ENCODE measurements around the gene CUEDC2. TPM values are rescaled to one million over a fixed set of nuclear protein-coding genes. Genes with fewer than 3 reads are reported as not detected.

CUEDC2 gene
- total RNA-seq, 1 experiment from 2014 or later, result 40.2 TPM

DNA sequence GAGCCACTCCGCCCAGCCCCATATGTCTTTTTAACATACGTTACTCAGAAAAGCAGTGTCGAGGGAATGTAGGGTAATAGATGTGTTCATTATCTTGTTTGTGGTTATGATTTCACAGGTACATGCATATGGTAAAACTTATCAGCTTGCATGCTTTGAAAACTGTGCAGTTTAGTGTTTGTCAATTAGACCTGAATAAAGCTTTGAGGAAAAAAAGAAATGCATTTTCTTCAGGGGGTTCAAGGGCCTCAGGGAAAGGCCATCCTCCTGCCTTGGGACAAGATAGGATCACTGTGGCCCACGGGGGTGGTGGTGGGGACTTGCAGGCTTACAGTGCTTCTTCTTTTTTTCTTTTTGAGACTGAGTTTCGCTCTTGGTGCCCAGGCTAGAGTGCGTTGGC, 34.9 kb upstream of the CUEDC2 start:
- TF ChIP-seq JAZF1 (CRISPR knock-in tag; IDR thresholded peaks at IDR 0.05) (no peak), GTF2I (CRISPR knock-in tag; conservative IDR thresholded peaks at IDR 0.05) (no peak), SOX15 (CRISPR knock-in tag; IDR thresholded peaks at IDR 0.05) (no peak), KAT7 (CRISPR knock-in tag; IDR thresholded peaks at IDR 0.05; ENCODE audit: borderline replicate concordance) (no peak), EMX1 (CRISPR knock-in tag; IDR thresholded peaks at IDR 0.05) (no peak), ZBTB21 (CRISPR knock-in tag; IDR thresholded peaks at IDR 0.05; ENCODE audit: borderline replicate concordance) (no peak), TEAD1 (CRISPR knock-in tag; IDR thresholded peaks at IDR 0.05) (no peak)
- TF ChIP-seq, protein P1, sequence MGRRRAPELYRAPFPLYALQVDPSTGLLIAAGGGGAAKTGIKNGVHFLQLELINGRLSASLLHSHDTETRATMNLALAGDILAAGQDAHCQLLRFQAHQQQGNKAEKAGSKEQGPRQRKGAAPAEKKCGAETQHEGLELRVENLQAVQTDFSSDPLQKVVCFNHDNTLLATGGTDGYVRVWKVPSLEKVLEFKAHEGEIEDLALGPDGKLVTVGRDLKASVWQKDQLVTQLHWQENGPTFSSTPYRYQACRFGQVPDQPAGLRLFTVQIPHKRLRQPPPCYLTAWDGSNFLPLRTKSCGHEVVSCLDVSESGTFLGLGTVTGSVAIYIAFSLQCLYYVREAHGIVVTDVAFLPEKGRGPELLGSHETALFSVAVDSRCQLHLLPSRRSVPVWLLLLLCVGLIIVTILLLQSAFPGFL (CRISPR knock-in tag; IDR thresholded peaks at IDR 0.05; ENCODE audit: borderline replicate concordance), result no peak
- Mint-ChIP-seq H3K27me3 (ENCODE audit: low read depth) (no peaks in the 10 kb centered on the region), H3K4me3 (no peak overlapping the region), H3K4me1 (peaks cover 23% of the 10 kb centered on the region), H3K36me3 (peaks cover 6% of the 10 kb centered on the region; the same call in 1 of the 2 replicates), H3K9me3 (no peaks in the 10 kb centered on the region), H3K27ac (peak overlapping the region; percentile 68)
- POLR2A ChIA-PET, result no interaction called here
- CTCF ChIA-PET, result interaction anchor here (0.6 to 1.4 kb wide), 2 partner anchors 10 to 16 kb away, joined by 3 read pairs; partner anchors contain the start of gene C10orf95
- ATAC-seq (no peak), DNase-seq (ENCODE audit: low spot score) (no peak)

DNA sequence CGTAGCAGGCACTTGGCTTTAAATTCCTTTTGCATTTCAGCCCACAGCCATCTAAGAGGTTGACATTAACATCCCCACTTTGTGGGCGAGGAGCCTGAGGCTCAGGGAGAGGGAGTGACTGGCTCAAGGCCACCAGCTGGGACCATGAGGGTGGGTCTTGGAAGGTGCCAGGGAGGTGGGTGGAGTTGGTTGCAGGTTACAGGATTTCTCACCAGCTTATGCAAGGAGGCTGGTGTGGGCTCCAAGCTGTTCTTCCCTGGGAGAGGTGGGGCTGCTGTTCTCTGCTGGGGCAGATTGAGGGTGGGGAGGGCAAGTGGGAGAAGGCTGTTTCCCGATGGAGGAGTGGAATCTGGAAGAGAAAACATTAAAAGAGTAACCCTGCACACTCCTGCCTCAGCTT, 33.1 kb upstream of the CUEDC2 start:
- Mint-ChIP-seq H3K4me1 (peaks cover 34% of the 10 kb centered on the region), H3K9me3 (no peaks in the 10 kb centered on the region), H3K4me3 (no peak overlapping the region), H3K27ac (no peak overlapping the region), H3K36me3 (peaks cover 6% of the 10 kb centered on the region; the same call in 1 of the 2 replicates), H3K27me3 (ENCODE audit: low read depth) (peaks cover 2% of the 10 kb centered on the region; the same call in 1 of the 2 replicates)
- DNase-seq (ENCODE audit: low spot score), result no peak
- ATAC-seq, result no peak
- TF ChIP-seq ETV6 (CRISPR knock-in tag; IDR thresholded peaks at IDR 0.05) (no peak), ZNF138 (CRISPR knock-in tag; conservative IDR thresholded peaks at IDR 0.05) (no peak), GABPB1 (CRISPR knock-in tag; IDR thresholded peaks at IDR 0.05) (no peak), KAT7 (CRISPR knock-in tag; IDR thresholded peaks at IDR 0.05; ENCODE audit: borderline replicate concordance) (no peak), CBFB (CRISPR knock-in tag; IDR thresholded peaks at IDR 0.05; ENCODE audit: low read depth) (no peak), ZNF396 (CRISPR knock-in tag; IDR thresholded peaks at IDR 0.05; ENCODE audit: borderline replicate concordance) (no peak), TEAD4 (CRISPR knock-in tag; IDR thresholded peaks at IDR 0.05) (no peak), ZNF232 (CRISPR knock-in tag; IDR thresholded peaks at IDR 0.05) (no peak), ELF4 (CRISPR knock-in tag; IDR thresholded peaks at IDR 0.05; ENCODE audit: low read depth) (no peak)
- TF ChIP-seq, protein P2, sequence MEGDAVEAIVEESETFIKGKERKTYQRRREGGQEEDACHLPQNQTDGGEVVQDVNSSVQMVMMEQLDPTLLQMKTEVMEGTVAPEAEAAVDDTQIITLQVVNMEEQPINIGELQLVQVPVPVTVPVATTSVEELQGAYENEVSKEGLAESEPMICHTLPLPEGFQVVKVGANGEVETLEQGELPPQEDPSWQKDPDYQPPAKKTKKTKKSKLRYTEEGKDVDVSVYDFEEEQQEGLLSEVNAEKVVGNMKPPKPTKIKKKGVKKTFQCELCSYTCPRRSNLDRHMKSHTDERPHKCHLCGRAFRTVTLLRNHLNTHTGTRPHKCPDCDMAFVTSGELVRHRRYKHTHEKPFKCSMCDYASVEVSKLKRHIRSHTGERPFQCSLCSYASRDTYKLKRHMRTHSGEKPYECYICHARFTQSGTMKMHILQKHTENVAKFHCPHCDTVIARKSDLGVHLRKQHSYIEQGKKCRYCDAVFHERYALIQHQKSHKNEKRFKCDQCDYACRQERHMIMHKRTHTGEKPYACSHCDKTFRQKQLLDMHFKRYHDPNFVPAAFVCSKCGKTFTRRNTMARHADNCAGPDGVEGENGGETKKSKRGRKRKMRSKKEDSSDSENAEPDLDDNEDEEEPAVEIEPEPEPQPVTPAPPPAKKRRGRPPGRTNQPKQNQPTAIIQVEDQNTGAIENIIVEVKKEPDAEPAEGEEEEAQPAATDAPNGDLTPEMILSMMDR (IDR thresholded peaks at IDR 0.05), result no peak
- TF ChIP-seq, protein P1 (CRISPR knock-in tag; IDR thresholded peaks at IDR 0.05; ENCODE audit: borderline replicate concordance), result no peak
- TF ChIP-seq, protein P3, sequence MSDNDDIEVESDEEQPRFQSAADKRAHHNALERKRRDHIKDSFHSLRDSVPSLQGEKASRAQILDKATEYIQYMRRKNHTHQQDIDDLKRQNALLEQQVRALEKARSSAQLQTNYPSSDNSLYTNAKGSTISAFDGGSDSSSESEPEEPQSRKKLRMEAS (CRISPR knock-in tag; IDR thresholded peaks at IDR 0.05), result no peak
- CTCF ChIA-PET, result interaction anchor here (1.0 to 1.1 kb wide), 2 partner anchors 13 to 15 kb away, joined by 3 read pairs; no protein-coding TSS in a partner anchor
- POLR2A ChIA-PET, result interaction anchor here (0.5 kb wide), 1 partner anchor 179 kb away, joined by 3 read pairs; no protein-coding TSS in a partner anchor

- DNase-seq (ENCODE audit: low spot score) (no peak), ATAC-seq (no peak)
- no peak overlapping the region for H3K27ac Mint-ChIP-seq
- H3K36me3 Mint-ChIP-seq, result peaks cover 2% of the 10 kb centered on the region; the same call in 1 of the 2 replicates
- TF ChIP-seq ZNF219 (CRISPR knock-in tag; IDR thresholded peaks at IDR 0.05; ENCODE audit: borderline replicate concordance), result no peak
- TF ChIP-seq ZNF532 (CRISPR knock-in tag; IDR thresholded peaks at IDR 0.05; ENCODE audit: borderline replicate concordance), result no peak
- TF ChIP-seq, protein P4, sequence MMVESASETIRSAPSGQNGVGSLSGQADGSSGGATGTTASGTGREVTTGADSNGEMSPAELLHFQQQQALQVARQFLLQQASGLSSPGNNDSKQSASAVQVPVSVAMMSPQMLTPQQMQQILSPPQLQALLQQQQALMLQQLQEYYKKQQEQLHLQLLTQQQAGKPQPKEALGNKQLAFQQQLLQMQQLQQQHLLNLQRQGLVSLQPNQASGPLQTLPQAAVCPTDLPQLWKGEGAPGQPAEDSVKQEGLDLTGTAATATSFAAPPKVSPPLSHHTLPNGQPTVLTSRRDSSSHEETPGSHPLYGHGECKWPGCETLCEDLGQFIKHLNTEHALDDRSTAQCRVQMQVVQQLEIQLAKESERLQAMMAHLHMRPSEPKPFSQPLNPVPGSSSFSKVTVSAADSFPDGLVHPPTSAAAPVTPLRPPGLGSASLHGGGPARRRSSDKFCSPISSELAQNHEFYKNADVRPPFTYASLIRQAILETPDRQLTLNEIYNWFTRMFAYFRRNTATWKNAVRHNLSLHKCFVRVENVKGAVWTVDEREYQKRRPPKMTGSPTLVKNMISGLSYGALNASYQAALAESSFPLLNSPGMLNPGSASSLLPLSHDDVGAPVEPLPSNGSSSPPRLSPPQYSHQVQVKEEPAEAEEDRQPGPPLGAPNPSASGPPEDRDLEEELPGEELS (CRISPR knock-in tag; IDR thresholded peaks at IDR 0.05), result no peak
- H3K27me3 Mint-ChIP-seq (ENCODE audit: low read depth), result peaks cover 2% of the 10 kb centered on the region; the same call in 1 of the 2 replicates
- peak overlapping the region; percentile 97 for H3K4me3 Mint-ChIP-seq
- peaks cover 37% of the 10 kb centered on the region for H3K4me1 Mint-ChIP-seq
- ChIA-PET CTCF (interaction anchor here (1.1 to 4.3 kb wide), 4 partner anchors 40 to 120 kb away, joined by 3 to 33 read pairs (median 16); partner anchors contain the start of genes ACTR1A, FBXL15 and SUFU), POLR2A (interaction anchor here (1.6 to 3.8 kb wide), 2 partner anchors 13 to 42 kb away, joined by 6 to 33 read pairs; partner anchors contain the start of genes C10orf95 and FBXL15)
- no peaks in the 10 kb centered on the region for H3K9me3 Mint-ChIP-seq
These were observed 31.6 kb upstream of the CUEDC2 start for GRCh38 chr10:102463983-102464382.

Data from WTC11 (cell line).